GM19239 (cell line): ENCODE results near the gene SLC25A47.
"Not testable (repeated sequence)": the region's sequence is repeated elsewhere in the genome, so short reads cannot be mapped to it uniquely, and the experiment has no call there.

Source experiments
- DNase-seq: peaks from one replicate; pipeline ENCODE4 v3.0.0; 2011; ENCODE audit warnings: low spot score; ENCODE audit not compliant: insufficient read length
- FAIRE-seq: peaks from 2 replicates; lab custom pipeline; 2011; peaks lifted over from hg19 to GRCh38; lab: Jason Lieb, UNC

The SLC25A47 gene

GRCh38 chr14:100289916-100290606 lies 33.1 kb upstream of the SLC25A47 start:
- no peak for FAIRE-seq

GRCh38 chr14:100290607-100291304 lies 32.4 kb upstream of the SLC25A47 start:
- DNase-seq (no peak), FAIRE-seq (no peak)

More at GRCh38 chr14:100289916-100290606, 33.1 kb upstream of the SLC25A47 start:
- DNase-seq: no peak

- no peak for DNase-seq
- FAIRE-seq: no peak
These were observed 31.6 kb upstream of the SLC25A47 start for GRCh38 chr14:100291305-100292075.

GRCh38 chr14:100292301-100292775 lies 30.8 kb upstream of the SLC25A47 start:
- FAIRE-seq: no peak
- no peak for DNase-seq

GRCh38 chr14:100292776-100293461 lies 30.2 kb upstream of the SLC25A47 start:
- DNase-seq (no peak), FAIRE-seq (no peak)

- FAIRE-seq: no peak
- no peak for DNase-seq
These were observed 29.5 kb upstream of the SLC25A47 start for GRCh38 chr14:100293497-100294212.

- no peak for DNase-seq
- FAIRE-seq: no peak
These were observed 28.8 kb upstream of the SLC25A47 start for GRCh38 chr14:100294213-100294962.

- no peak for FAIRE-seq
- DNase-seq: no peak
These were observed 28.2 kb upstream of the SLC25A47 start for GRCh38 chr14:100294963-100295330.

- FAIRE-seq (no peak), DNase-seq (no peak)
These were observed 27.6 kb upstream of the SLC25A47 start for GRCh38 chr14:100295376-100296105.

GRCh38 chr14:100296106-100296651 lies 27.0 kb upstream of the SLC25A47 start:
- no peak for FAIRE-seq
- DNase-seq: no peak

- DNase-seq, FAIRE-seq: not testable (repeated sequence)
These were observed 26.4 kb upstream of the SLC25A47 start for GRCh38 chr14:100296729-100297128.

GRCh38 chr14:100297320-100298300 lies 25.5 kb upstream of the SLC25A47 start:
- DNase-seq (peak; percentile 88), FAIRE-seq (no peak)

GRCh38 chr14:100298551-100299237 lies 24.4 kb upstream of the SLC25A47 start:
- no peak for FAIRE-seq
- DNase-seq: no peak

GRCh38 chr14:100299238-100299560 lies 23.9 kb upstream of the SLC25A47 start:
- no peak for FAIRE-seq
- DNase-seq: no peak

- no peak for DNase-seq
- no peak for FAIRE-seq
These were observed 20.5 kb upstream of the SLC25A47 start for GRCh38 chr14:100302616-100303015.

- FAIRE-seq: no peak
- no peak for DNase-seq
These were observed 20.0 kb upstream of the SLC25A47 start for GRCh38 chr14:100303179-100303578.
